ENCODE data around the gene RBM20. TPM values are rescaled to one million over a fixed set of nuclear protein-coding genes. Genes with fewer than 3 reads are reported as not detected.

RBM20 gene
- total and polyA plus RNA-seq, 2 of the 13 experiments (the other 11 are each of a cell fraction or from before 2014, with no cell fraction given), result 0.02 to 0.22 TPM

GRCh38 chr10:110775020-110775375 lies 130.9 kb downstream of the RBM20 start (continued):
- TF ChIP-seq NR2F6 (IDR thresholded peaks at IDR 0.05) (peak; percentile 5; the same call in 1 of the 2 replicates), NR2F6 (CRISPR knock-in tag; IDR thresholded peaks at IDR 0.05) (no peak)

- POLR2A ChIA-PET, result interaction anchor here (0.7 kb wide), 1 partner anchor 9 kb away, joined by 3 read pairs; no protein-coding TSS in a partner anchor
Observed at GRCh38 chr10:110775406-110775805, 131.3 kb downstream of the RBM20 start.

DNA sequence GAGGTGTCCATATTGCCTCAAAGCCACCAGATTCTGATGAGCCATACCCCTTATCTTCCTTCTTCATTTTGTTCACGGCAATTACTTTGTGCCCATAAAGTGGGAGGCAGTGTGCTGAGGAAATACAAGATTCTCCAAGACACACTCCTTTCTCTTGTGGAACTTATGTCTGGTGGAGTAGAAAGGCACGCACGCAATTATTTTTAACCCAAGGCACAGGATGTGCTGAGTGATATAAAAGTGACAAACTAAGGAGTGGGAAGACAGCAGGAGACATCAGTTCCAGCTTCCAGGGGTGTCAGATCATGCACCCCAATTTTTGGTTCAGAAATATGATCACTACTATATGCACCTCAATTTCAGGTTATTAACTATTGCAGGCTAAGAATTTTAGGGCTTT lies 132.9 kb downstream of the RBM20 start:
- intact Hi-C loops (cut with micrococcal nuclease; ENCODE audit: unreplicated experiment) (no loop called here), in situ Hi-C loops (cut with HindIII; ENCODE audit: extremely low pct_ligation_motif_present, low pct_unique_long_range_greater_than_20kb) (no loop called here)
- TF ChIP-seq ATAD3A (CRISPR knock-in tag; IDR thresholded peaks at IDR 0.05) (no peak), ZNF180 (CRISPR knock-in tag; IDR thresholded peaks at IDR 0.05; ENCODE audit: borderline replicate concordance, low read depth) (no peak), BRF2 (CRISPR knock-in tag; IDR thresholded peaks at IDR 0.05) (no peak), XBP1 (CRISPR knock-in tag; IDR thresholded peaks at IDR 0.05) (no peak), TEAD2 (CRISPR knock-in tag; IDR thresholded peaks at IDR 0.05) (no peak), KLF11 (CRISPR knock-in tag; IDR thresholded peaks at IDR 0.05) (no peak), DBP (CRISPR knock-in tag; IDR thresholded peaks at IDR 0.05; ENCODE audit: not compliant biosample characterization) (no peak), ZNF124 (CRISPR knock-in tag; IDR thresholded peaks at IDR 0.05) (no peak), UBTF (CRISPR knock-in tag; IDR thresholded peaks at IDR 0.05) (no peak)
- TF ChIP-seq, protein P1, sequence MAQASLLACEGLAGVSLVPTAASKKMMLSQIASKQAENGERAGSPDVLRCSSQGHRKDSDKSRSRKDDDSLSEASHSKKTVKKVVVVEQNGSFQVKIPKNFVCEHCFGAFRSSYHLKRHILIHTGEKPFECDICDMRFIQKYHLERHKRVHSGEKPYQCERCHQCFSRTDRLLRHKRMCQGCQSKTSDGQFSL (CRISPR knock-in tag; IDR thresholded peaks at IDR 0.05), result no peak
- Histone ChIP-seq H3K27ac (ENCODE audit: extremely low read length, insufficient read depth, low read length) (no peak overlapping the region), H3K27me3 (ENCODE audit: control insufficient read depth in 1 of 2, insufficient read depth in 2 of 2, low read length in 2 of 2) (no peaks in the 10 kb centered on the region), H3K9me3 (ENCODE audit: low read length) (no peaks in the 10 kb centered on the region), H3K36me3 (replicated peaks in 1 of 2; ENCODE audit: control insufficient read depth in 1 of 2, insufficient read depth in 2 of 2, low read length in 2 of 2) (no peaks in the 10 kb centered on the region), H3K4me1 (ENCODE audit: insufficient read depth, low read length) (peaks cover 24% of the 10 kb centered on the region), H3K4me2 (ENCODE audit: low read depth, low read length) (no peak overlapping the region), H2AFZ (ENCODE audit: low read length) (no peak overlapping the region), H3K4me3 (replicated peaks in 1 of 3; ENCODE audit: insufficient read depth in 1 of 3, low read depth in 2 of 3, low read length in 3 of 3) (no peak overlapping the region), H4K20me1 (ENCODE audit: insufficient read depth, low read length) (no peaks in the 10 kb centered on the region), H3K79me2 (ENCODE audit: insufficient read depth, low read length) (no peaks in the 10 kb centered on the region), H3K9ac (ENCODE audit: insufficient read depth, low read depth, low read length) (no peak overlapping the region)
- POLR2A ChIA-PET, result no interaction called here
- WGBS (ENCODE audit: low lambda C conversion rate), result 88% methylated on average over 3 of the region's 3 CpGs
- ATAC-seq (no peak), FAIRE-seq (no peak), DNase-seq (ENCODE audit: low spot score) (no peak)
- no TSS peak for BruUV-seq (replicated peaks)
- CTCF ChIA-PET (ENCODE audit: low intra/inter-chr PET ratio, low total read pairs), result no interaction called here

More at GRCh38 chr10:110775406-110775805, 131.3 kb downstream of the RBM20 start:
- Histone ChIP-seq H3K79me2 (ENCODE audit: insufficient read depth, low read length) (no peaks in the 10 kb centered on the region), H3K4me2 (ENCODE audit: low read depth, low read length) (peak overlapping the region; percentile 68), H3K27ac (ENCODE audit: extremely low read length, insufficient read depth, low read length) (peak overlapping the region; percentile 50), H3K36me3 (replicated peaks in 1 of 2; ENCODE audit: control insufficient read depth in 1 of 2, insufficient read depth in 2 of 2, low read length in 2 of 2) (no peaks in the 10 kb centered on the region), H3K9ac (ENCODE audit: insufficient read depth, low read depth, low read length) (no peak overlapping the region), H2AFZ (ENCODE audit: low read length) (no peak overlapping the region), H3K9me3 (ENCODE audit: low read length) (no peaks in the 10 kb centered on the region), H3K4me3 (replicated peaks in 1 of 3; ENCODE audit: insufficient read depth in 1 of 3, low read depth in 2 of 3, low read length in 3 of 3) (no peak overlapping the region), H3K27me3 (ENCODE audit: control insufficient read depth in 1 of 2, insufficient read depth in 2 of 2, low read length in 2 of 2) (no peaks in the 10 kb centered on the region), H3K4me1 (ENCODE audit: insufficient read depth, low read length) (peaks cover 24% of the 10 kb centered on the region), H4K20me1 (ENCODE audit: insufficient read depth, low read length) (no peaks in the 10 kb centered on the region)
- TF ChIP-seq ZNF563 (CRISPR knock-in tag; IDR thresholded peaks at IDR 0.05) (no peak), TCF12 (IDR thresholded peaks at IDR 0.05) (no peak), TCF12 (CRISPR knock-in tag; IDR thresholded peaks at IDR 0.05) (no peak), RFX1 (IDR thresholded peaks at IDR 0.05) (no peak), DPF2 (CRISPR knock-in tag; IDR thresholded peaks at IDR 0.05; ENCODE audit: borderline replicate concordance, low read depth) (no peak), MAZ (IDR thresholded peaks at IDR 0.05; ENCODE audit: borderline replicate concordance, low read depth, low read length) (no peak), MAZ (CRISPR knock-in tag; IDR thresholded peaks at IDR 0.05; ENCODE audit: low read depth) (no peak), NFATC3 (CRISPR knock-in tag; IDR thresholded peaks at IDR 0.05) (no peak)
- CTCF ChIA-PET (ENCODE audit: low intra/inter-chr PET ratio, low total read pairs), result no interaction called here
- 75% methylated on average over 4 of the region's 4 CpGs for WGBS (ENCODE audit: low lambda C conversion rate)
- in situ Hi-C loops (cut with HindIII; ENCODE audit: extremely low pct_ligation_motif_present, low pct_unique_long_range_greater_than_20kb) (no loop called here), intact Hi-C loops (cut with micrococcal nuclease; ENCODE audit: unreplicated experiment) (no loop called here)
- BruUV-seq (replicated peaks), result no TSS peak
- ATAC-seq (peak; percentile 20; the same call in 1 of the 3 replicates), DNase-seq (ENCODE audit: low spot score) (no peak), FAIRE-seq (no peak)
